Placental pericyte (primary cell): ENCODE results near the gene XPO6. TPM values are rescaled to one million over a fixed set of nuclear protein-coding genes. Genes with fewer than 3 reads are reported as not detected.

Experiments
- small RNA-seq: library from RNA; depleted of rRNA; stranded (forward); fragments of <200 nt; gene quantifications from one replicate; pipeline ENCODE3, GENCODE V24; 2012; ENCODE audit warnings: low replicate concordance
- total RNA-seq: library from RNA; depleted of rRNA; stranded (reverse); fragments of >200 nt; gene quantifications from 2 replicates; pipeline ENCODE4 v1.2.3, GENCODE V29; 2012

Gene XPO6
- 169 and 171 TPM in 2 replicates for total RNA-seq

DNA sequence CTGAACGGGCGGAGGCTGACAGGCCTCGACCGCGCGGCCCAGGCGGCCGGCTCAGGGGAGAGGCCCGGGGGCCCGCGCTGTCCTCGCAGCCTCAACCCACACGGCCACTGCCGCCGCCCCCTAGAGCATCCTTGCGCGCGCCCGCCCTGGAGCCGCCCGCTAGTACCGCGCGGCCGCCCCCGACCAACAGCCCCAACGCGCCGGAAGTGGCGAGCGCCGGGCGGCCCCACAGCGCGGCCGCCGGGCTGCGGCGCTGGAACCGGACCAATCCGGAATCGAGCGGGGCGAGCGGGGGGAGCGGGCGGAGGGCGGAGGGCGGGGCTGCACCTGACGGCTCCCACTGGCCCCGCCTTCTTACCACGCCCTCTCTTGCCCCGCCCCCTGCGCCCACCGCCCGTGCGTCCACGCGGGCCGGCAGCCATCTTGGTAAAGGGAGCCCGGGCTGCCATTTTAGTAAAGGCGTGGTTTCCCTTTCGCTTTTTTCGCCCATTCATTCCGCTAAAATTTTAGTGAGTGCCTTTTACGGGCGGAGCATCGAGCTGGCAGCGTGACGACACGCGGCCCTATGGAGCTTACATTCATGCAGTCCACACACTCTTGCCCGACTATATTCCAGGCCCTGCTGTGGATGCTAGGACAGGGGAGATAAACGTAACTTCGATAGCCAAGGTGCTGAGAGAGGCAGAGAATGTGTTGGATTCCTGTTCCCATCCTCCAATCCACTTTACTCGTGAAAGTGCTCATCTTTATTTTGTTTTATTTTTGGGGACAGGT lies at the start of gene XPO6:
TSS of gene XPO6 (minus strand) at position 208 of the 774 bp plus-strand sequence. CDS start 597 bp downstream, outside the sequence.

DNA sequence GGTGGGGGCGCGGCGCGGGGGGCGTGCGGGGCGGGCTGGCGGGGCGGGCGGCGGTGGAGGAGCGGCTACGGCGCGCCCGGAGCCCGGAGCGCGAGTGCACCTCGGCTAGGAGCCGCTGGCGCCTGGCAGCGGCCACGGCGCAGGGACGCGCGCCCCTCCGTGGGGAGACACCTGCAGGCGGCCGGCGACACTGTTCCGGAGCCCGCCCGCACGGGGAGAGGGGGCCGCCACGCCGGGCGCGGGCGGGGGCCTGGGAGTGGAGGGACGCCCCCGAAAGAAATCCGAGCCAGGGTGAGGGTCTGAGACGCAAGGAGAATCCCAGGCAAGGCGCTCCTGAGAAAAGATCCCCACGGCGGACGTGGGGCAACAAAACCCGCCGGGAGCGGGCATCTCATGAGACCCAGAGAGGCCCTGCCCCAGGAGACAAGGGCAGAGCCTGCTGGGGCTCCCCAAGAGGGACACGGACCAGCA lies 148.1 kb downstream of the XPO6 start, which contains the start of gene GSG1L:
TSS of gene GSG1L (minus strand) at position 124 of the 471 bp plus-strand sequence. CDS start 290 bp downstream, outside the sequence.

Small RNA genes within 50 kb of the gene (small RNA-seq; reads per million reads assigned to genes)
- gene RF00402 (not detected), gene RNY1P10 (not detected)

Other genes starting within 250 kb of the XPO6 start
- not detected in 2 replicates for gene GSG1L, start 148.3 kb downstream of the XPO6 start, total RNA-seq
- under 0.01 TPM in 1 of 2 replicates, not detected in the other for gene SBK1, start 80.6 kb upstream of the XPO6 start, total RNA-seq
- gene NPIPB6, start 151.5 kb upstream of the XPO6 start, total RNA-seq = 1.5 TPM in 1 of 2 replicates, not detected in the other
- 107 and 141 TPM in 2 replicates for gene EIF3CL, start 191.9 kb upstream of the XPO6 start, total RNA-seq